ENCODE measurements around the gene ABCD3. TPM values are rescaled to one million over a fixed set of nuclear protein-coding genes. Genes with fewer than 3 reads are reported as not detected.

ABCD3 gene
- total and polyA plus RNA-seq, 11 donors: 16.2 to 94.2 (median 62.1) TPM

- ATAC-seq (peak in 2 of 4 donors; percentile 11 to 37), DNase-seq (no peak)
- TF ChIP-seq POLR2A (IDR thresholded peaks at IDR 0.05) (no peak), CTCF (IDR thresholded peaks at IDR 0.05) (no peak)
- H3K4me1 ChIP-seq: peaks cover 0 to 41% (median 7%) of the 10 kb centered on the region in 12 donors
- H3K36me3 ChIP-seq: peaks cover 0 to 55% (median 26%) of the 10 kb centered on the region in 9 donors
- peak overlapping the region in 10 of 12 donors; percentile 9 to 95 (median 50) for H3K27ac ChIP-seq
- H3K4me3 ChIP-seq: no peak overlapping the region
- no peaks in the 10 kb centered on the region for H3K9me3 ChIP-seq
- no peaks in the 10 kb centered on the region for H3K27me3 ChIP-seq
- intact Hi-C loops (cut with DNase I): loop anchor here in 1 of 10 donors (5.0 kb wide), 1 partner anchor 62 kb away; no protein-coding TSS in a partner anchor
- WGBS, 4 donors: 62 to 70% (median 66%) methylated on average over 5 of the region's 5 CpGs
Observed at GRCh38 chr1:94535095-94535494, 116.9 kb downstream of the ABCD3 start.

- no peaks in the 10 kb centered on the region for H3K27me3 ChIP-seq
- no peak for TF ChIP-seq CTCF (IDR thresholded peaks at IDR 0.05)
- no peak for TF ChIP-seq POLR2A (IDR thresholded peaks at IDR 0.05)
- H3K4me1 ChIP-seq: peaks cover 0 to 41% (median 7%) of the 10 kb centered on the region in 12 donors
- H3K27ac ChIP-seq: peak overlapping the region in 10 of 12 donors; percentile 30 to 95 (median 52)
- ATAC-seq (peak; percentile 62 to 80 (median 68)), DNase-seq (peak in 3 of 5 donors; percentile 29 to 64 (median 44))
- no peaks in the 10 kb centered on the region for H3K9me3 ChIP-seq
- H3K4me3 ChIP-seq: peak overlapping the region in 1 of 12 donors; percentile 11
- WGBS, 4 donors: 33 to 44% (median 39%) methylated on average over 9 of the region's 9 CpGs
- intact Hi-C loops (cut with DNase I): loop anchor here in 1 of 10 donors (5.0 kb wide), 1 partner anchor 61 kb away; no protein-coding TSS in a partner anchor
- H3K36me3 ChIP-seq: peaks cover 0 to 47% (median 19%) of the 10 kb centered on the region in 9 donors
Observed at GRCh38 chr1:94535879-94536278, 117.7 kb downstream of the ABCD3 start.

- WGBS, 4 donors: 41 to 54% (median 47%) methylated on average over 6 of the region's 6 CpGs
- Histone ChIP-seq H3K4me1 (peaks cover 0 to 41% (median 10%) of the 10 kb centered on the region in 12 donors), H3K27me3 (no peaks in the 10 kb centered on the region), H3K36me3 (peaks cover 0 to 33% (median 14%) of the 10 kb centered on the region in 9 donors), H3K27ac (peak overlapping the region in 8 of 12 donors; percentile 11 to 95 (median 54)), H3K9me3 (no peaks in the 10 kb centered on the region), H3K4me3 (peak overlapping the region in 9 of 12 donors; percentile 10 to 87 (median 74))
- no peak for DNase-seq
- no peak for TF ChIP-seq POLR2A (IDR thresholded peaks at IDR 0.05)
- TF ChIP-seq CTCF (IDR thresholded peaks at IDR 0.05): no peak
- no peak for ATAC-seq
- intact Hi-C loops (cut with DNase I): loop anchor here in 1 of 10 donors (5.0 kb wide), 1 partner anchor 60 kb away; no protein-coding TSS in a partner anchor
Observed at GRCh38 chr1:94537254-94537653, 119.1 kb downstream of the ABCD3 start.

- DNase-seq (no peak), ATAC-seq (no peak)
- TF ChIP-seq POLR2A (IDR thresholded peaks at IDR 0.05) (no peak), CTCF (IDR thresholded peaks at IDR 0.05) (peak in 2 of 12 donors; percentile 7 to 22)
- intact Hi-C loops (cut with DNase I): loop anchor here in 1 of 10 donors (5.0 kb wide), 1 partner anchor 59 kb away; no protein-coding TSS in a partner anchor
- H3K4me1 ChIP-seq: peaks cover 0 to 45% (median 21%) of the 10 kb centered on the region in 12 donors
- no peaks in the 10 kb centered on the region for H3K27me3 ChIP-seq
- H3K36me3 ChIP-seq: peaks cover 0 to 22% (median 11%) of the 10 kb centered on the region in 9 donors
- 44 to 49% (median 46%) methylated on average over 6 of the region's 6 CpGs for WGBS, 4 donors
- no peaks in the 10 kb centered on the region for H3K9me3 ChIP-seq
- H3K4me3 ChIP-seq: peak overlapping the region in 11 of 12 donors; percentile 18 to 87 (median 73)
- H3K27ac ChIP-seq: peak overlapping the region in 9 of 12 donors; percentile 24 to 95 (median 93)
Observed at GRCh38 chr1:94538243-94538827, 120.1 kb downstream of the ABCD3 start.

Data from heart left ventricle (tissue), 16 donors.